Tibial nerve (tissue), 4 donors: ENCODE measurements around the gene NR1D1. TPM values are rescaled to one million over a fixed set of nuclear protein-coding genes. Genes with fewer than 3 reads are reported as not detected.

Source experiments
- DNase-seq, 2 donors: peaks; one replicate each; pipeline ENCODE4 v3.0.0-alpha.2; 2019; ENCODE audit warnings: low spot score in 2 of 2
- H3K27ac ChIP-seq, 4 donors: fragments of 200-600 bp; sonication (generic) in 3 of 4; one replicate each; pipeline ENCODE4 v1.5.1; 2017 to 2019; ENCODE audit warnings: mild to moderate bottlenecking in 1 of 4
- H3K27me3 ChIP-seq, 2 donors: fragments of 200-600 bp; sonication (generic) in 1 of 2; one replicate each; pipeline versions ENCODE4 v1.5.1 to v1.6.0; 2017 to 2019
- H3K36me3 ChIP-seq, 3 donors: fragments of 200-600 bp; sonication (generic); one replicate each; pipeline ENCODE4 v1.5.1; 2018 to 2019
- H3K4me1 ChIP-seq, 4 donors: fragments of 200-600 bp; sonication (generic) in 3 of 4; one replicate each; pipeline ENCODE4 v1.5.1; 2017 to 2019
- H3K4me3 ChIP-seq, 4 donors: fragments of 200-600 bp; sonication (generic) in 3 of 4; one replicate each; pipeline ENCODE4 v1.5.1; 2017 to 2019; ENCODE audit warnings: mild to moderate bottlenecking in 1 of 4, moderate library complexity in 1 of 4
- H3K9me3 ChIP-seq, 4 donors: fragments of 200-600 bp; sonication (generic) in 3 of 4; one replicate each; pipeline ENCODE4 v1.5.1; 2017 to 2019
- CTCF ChIP-seq, 5 experiments: fragments of 200-600 bp in 3 of 5; fragments of 450-650 bp in 2 of 5; sonication (generic) in 3 of 5; IDR thresholded peaks; one replicate each; pipeline ENCODE4 v1.5.1; 2016 to 2019; ENCODE audit warnings: antibody characterized with exemption in 5 of 5, mild to moderate bottlenecking in 3 of 5, moderate library complexity in 2 of 5
- EP300 ChIP-seq, 2 donors: sonication (generic); formaldehyde crosslinking; IDR thresholded peaks; one replicate each; pipeline ENCODE4 v1.6.1; 2017; ENCODE audit warnings: antibody characterized with exemption in 2 of 2, mild to moderate bottlenecking in 1 of 2
- POLR2A ChIP-seq, 2 donors: fragments of 450-650 bp; IDR thresholded peaks; one replicate each; pipeline ENCODE4 v1.6.1; 2017; ENCODE audit warnings: antibody characterized with exemption in 2 of 2, mild to moderate bottlenecking in 2 of 2, moderate library complexity in 2 of 2
- WGBS, 2 donors: methylation state at CpG; one replicate each; pipeline ENCODE4 v1.1.5; 2018; 5-methylcytosine and 5-hydroxymethylcytosine counted together
- total RNA-seq, 4 donors: library from RNA; depleted of rRNA; stranded (reverse); fragments of >200 nt; gene quantifications; one replicate each; pipeline ENCODE4 v1.1.0, GENCODE V29; 2016

Gene NR1D1
- total RNA-seq, 4 donors from 2014 or later = 16.8 to 48.2 (median 21.0) TPM

- TF ChIP-seq EP300 (IDR thresholded peaks at IDR 0.05) (no peak), CTCF (IDR thresholded peaks at IDR 0.05) (no peak), POLR2A (IDR thresholded peaks at IDR 0.05) (no peak)
- Histone ChIP-seq H3K27ac (peak overlapping the region; percentile 89 to 99 (median 98)), H3K9me3 (no peaks in the 10 kb centered on the region), H3K4me3 (peak overlapping the region in 1 of 4 donors; percentile 5), H3K27me3 (no peaks in the 10 kb centered on the region), H3K36me3 (no peaks in the 10 kb centered on the region), H3K4me1 (peaks cover 3 to 70% (median 58%) of the 10 kb centered on the region in 4 donors)
- peak in 1 of 2 donors; percentile 45 for DNase-seq
- WGBS, 2 donors = 31 to 38% methylated on average over 4 of the region's 4 CpGs
Measured at GRCh38 chr17:40112718-40113109, 12.3 kb upstream of the NR1D1 start.

GRCh38 chr17:40112191-40112711 is 11.9 kb upstream of the NR1D1 start:
- Histone ChIP-seq H3K27me3 (no peaks in the 10 kb centered on the region), H3K27ac (peak overlapping the region; percentile 89 to 99 (median 98)), H3K36me3 (no peaks in the 10 kb centered on the region), H3K9me3 (no peaks in the 10 kb centered on the region), H3K4me3 (peak overlapping the region in 1 of 4 donors; percentile 5), H3K4me1 (peaks cover 3 to 75% (median 62%) of the 10 kb centered on the region in 4 donors)
- WGBS, 2 donors = 5% methylated on average over 2 of the region's 2 CpGs
- TF ChIP-seq POLR2A (IDR thresholded peaks at IDR 0.05) (no peak), EP300 (IDR thresholded peaks at IDR 0.05) (no peak), CTCF (IDR thresholded peaks at IDR 0.05) (no peak)
- no peak for DNase-seq

GRCh38 chr17:40111221-40112128 is 11.1 kb upstream of the NR1D1 start:
- TF ChIP-seq EP300 (IDR thresholded peaks at IDR 0.05) (peak; percentile 70 to 95), CTCF (IDR thresholded peaks at IDR 0.05) (peak; percentile 81 to 96 (median 93)), POLR2A (IDR thresholded peaks at IDR 0.05) (peak; percentile 6 to 57)
- Histone ChIP-seq H3K4me3 (peak overlapping the region in 1 of 4 donors; percentile 6), H3K27me3 (no peaks in the 10 kb centered on the region), H3K4me1 (peaks cover 3 to 83% (median 70%) of the 10 kb centered on the region in 4 donors), H3K36me3 (no peaks in the 10 kb centered on the region), H3K9me3 (no peaks in the 10 kb centered on the region), H3K27ac (peak overlapping the region; percentile 89 to 99 (median 98))
- 1% methylated on average over 10 to 12 of the region's 12 CpGs for WGBS, 2 donors
- DNase-seq = peak; percentile 89 to 94

GRCh38 chr17:40110026-40110845 is 9.8 kb upstream of the NR1D1 start:
- 59 to 62% methylated on average over 3 of the region's 3 CpGs for WGBS, 2 donors
- H3K4me3 ChIP-seq = no peak overlapping the region
- H3K27ac ChIP-seq = peak overlapping the region; percentile 89 to 99 (median 98)
- H3K27me3 ChIP-seq = no peaks in the 10 kb centered on the region
- DNase-seq = peak in 1 of 2 donors; percentile 44
- H3K36me3 ChIP-seq = no peaks in the 10 kb centered on the region
- no peaks in the 10 kb centered on the region for H3K9me3 ChIP-seq
- no peak for TF ChIP-seq EP300 (IDR thresholded peaks at IDR 0.05)
- TF ChIP-seq CTCF (IDR thresholded peaks at IDR 0.05) = no peak
- no peak for TF ChIP-seq POLR2A (IDR thresholded peaks at IDR 0.05)
- peaks cover 3 to 95% (median 83%) of the 10 kb centered on the region in 4 donors for H3K4me1 ChIP-seq
